Endodermal cell (in vitro differentiated cells): ENCODE measurements around the gene RUNX1. TPM values are rescaled to one million over a fixed set of nuclear protein-coding genes. Genes with fewer than 3 reads are reported as not detected.

Experiments
- DNase-seq: peaks from one replicate; pipeline ENCODE4 v3.0.0-alpha.2; 2017
- H3K27ac ChIP-seq: 2 replicates; pipeline ENCODE4 v1.5.1; 2013; ENCODE audit warnings: mild to moderate bottlenecking, low read depth, low read length, moderate library complexity
- H3K27me3 ChIP-seq: 2 replicates; pipeline ENCODE4 v1.6.1; 2013; ENCODE audit warnings: mild to moderate bottlenecking, low read length, moderate library complexity; ENCODE audit not compliant: insufficient read depth, control insufficient read depth, poor library complexity, severe bottlenecking
- H3K36me3 ChIP-seq: 2 replicates; pipeline ENCODE4 v1.7.0; 2013; ENCODE audit warnings: mild to moderate bottlenecking, low read length, moderate library complexity; ENCODE audit not compliant: control insufficient read depth, insufficient read depth
- H3K4me1 ChIP-seq: one replicate; pipeline ENCODE4 v1.7.0; 2013; ENCODE audit warnings: low read length; ENCODE audit not compliant: control insufficient read depth, insufficient read depth
- H3K4me3 ChIP-seq: 2 replicates; pipeline ENCODE4 v1.5.1; 2013; ENCODE audit warnings: mild to moderate bottlenecking, low read length, moderate library complexity
- H3K9ac ChIP-seq: 2 replicates; pipeline ENCODE4 v1.6.1; 2013; ENCODE audit warnings: mild to moderate bottlenecking, low read length, moderate library complexity; ENCODE audit not compliant: poor library complexity, severe bottlenecking; ENCODE audit errors: extremely low read depth
- H3K9me3 ChIP-seq: 2 replicates; pipeline ENCODE4 v1.6.1; 2013; ENCODE audit warnings: mild to moderate bottlenecking, low read length, moderate library complexity; ENCODE audit not compliant: control insufficient read depth
- H3K27ac Mint-ChIP-seq: 2 replicates; pipeline ENCODE4 v1.8.0; 2020; ENCODE audit warnings: mixed read lengths
- H3K27me3 Mint-ChIP-seq: 2 replicates; pipeline ENCODE4 v1.8.0; 2021; ENCODE audit warnings: mild to moderate bottlenecking, mixed read lengths; ENCODE audit not compliant: insufficient read depth
- H3K36me3 Mint-ChIP-seq: 2 replicates; pipeline ENCODE4 v1.8.0; 2020; ENCODE audit warnings: low read depth, mixed read lengths
- H3K4me1 Mint-ChIP-seq: 2 replicates; pipeline ENCODE4 v1.8.0; 2020; ENCODE audit warnings: mixed read lengths
- H3K4me3 Mint-ChIP-seq: 2 replicates; pipeline ENCODE4 v1.8.0; 2020; ENCODE audit warnings: mild to moderate bottlenecking, moderate library complexity, mixed read lengths
- H3K9me3 Mint-ChIP-seq: 2 replicates; pipeline ENCODE4 v1.8.0; 2020; ENCODE audit warnings: mild to moderate bottlenecking, mixed read lengths
- CTCF ChIP-seq: fragments of 200-600 bp; sonication (generic); conservative IDR thresholded peaks from 2 replicates; pipeline ENCODE4 v1.5.0; 2021; ENCODE audit warnings: antibody characterized with exemption, mild to moderate bottlenecking
- WGBS, 2 experiments: methylation state at CpG; one replicate each; pipeline versions ENCODE4 v1.1.5 to v1.1.7; 2013; ENCODE audit warnings: missing lambda C conversion rate in 2 of 2, mixed read lengths in 1 of 2; ENCODE audit not compliant: insufficient coverage in 1 of 2, insufficient read length in 1 of 2; 5-methylcytosine and 5-hydroxymethylcytosine counted together
- total RNA-seq, 2 donors: library from RNA; stranded (reverse); fragmentation: NEBNext Ultra II Directional in 1 of 2; extraction: Animal tissue kit (Norgen Biotek cat#: 25700) in 1 of 2; gene quantifications; 2 replicates in 1 of 2; 3 replicates in 1 of 2; pipeline ENCODE4 v1.2.1, GENCODE V29; 2021

Gene RUNX1
- total RNA-seq, 2 donors from 2014 or later: 0.31 to 2.8 TPM

GRCh38 chr21:34905218-34905537 is 143.9 kb downstream of the RUNX1 start:
- Histone ChIP-seq H3K4me1 (peaks cover 28% of the 10 kb centered on the region), H3K4me3 (no peak overlapping the region), H3K27me3 (no peaks in the 10 kb centered on the region), H3K9me3 (no peaks in the 10 kb centered on the region), H3K9ac (no peak overlapping the region), H3K36me3 (no peaks in the 10 kb centered on the region), H3K27ac (no peak overlapping the region)
- Mint-ChIP-seq H3K27me3 (no peaks in the 10 kb centered on the region), H3K4me3 (no peak overlapping the region), H3K27ac (no peak overlapping the region), H3K9me3 (no peaks in the 10 kb centered on the region), H3K36me3 (no peaks in the 10 kb centered on the region), H3K4me1 (peaks cover 58% of the 10 kb centered on the region)
- DNase-seq: no peak
- TF ChIP-seq CTCF: no peak
- WGBS, 2 experiments: 83 to 91% methylated on average over 1 of the region's 4 CpGs

- Mint-ChIP-seq H3K27me3 (no peaks in the 10 kb centered on the region), H3K36me3 (no peaks in the 10 kb centered on the region), H3K4me1 (peaks cover 53% of the 10 kb centered on the region), H3K9me3 (no peaks in the 10 kb centered on the region), H3K4me3 (no peak overlapping the region), H3K27ac (no peak overlapping the region)
- H3K4me3 ChIP-seq: no peak overlapping the region
- H3K36me3 ChIP-seq: no peaks in the 10 kb centered on the region
- peaks cover 28% of the 10 kb centered on the region for H3K4me1 ChIP-seq
- WGBS, 2 experiments: 93 to 94% methylated on average over 3 to 8 of the region's 8 CpGs
- TF ChIP-seq CTCF: no peak
- no peak overlapping the region for H3K9ac ChIP-seq
- H3K9me3 ChIP-seq: no peaks in the 10 kb centered on the region
- DNase-seq: no peak
- no peaks in the 10 kb centered on the region for H3K27me3 ChIP-seq
- no peak overlapping the region for H3K27ac ChIP-seq
Measured at GRCh38 chr21:34904526-34905217, 144.4 kb downstream of the RUNX1 start.

GRCh38 chr21:34900376-34900775 is 148.7 kb downstream of the RUNX1 start:
- no peak for DNase-seq
- no peak overlapping the region for H3K9ac ChIP-seq
- Mint-ChIP-seq H3K9me3 (peaks cover 23% of the 10 kb centered on the region), H3K4me1 (peaks cover 12% of the 10 kb centered on the region), H3K27ac (no peak overlapping the region), H3K4me3 (no peak overlapping the region), H3K36me3 (peaks cover 3% of the 10 kb centered on the region), H3K27me3 (peaks cover 16% of the 10 kb centered on the region)
- no peak overlapping the region for H3K27ac ChIP-seq
- peaks cover 4% of the 10 kb centered on the region for H3K4me1 ChIP-seq
- H3K4me3 ChIP-seq: no peak overlapping the region
- H3K36me3 ChIP-seq: no peaks in the 10 kb centered on the region
- WGBS, 2 experiments: 93 to 94% methylated on average over 2 of the region's 2 CpGs
- TF ChIP-seq CTCF: no peak
- H3K9me3 ChIP-seq: peaks cover 16% of the 10 kb centered on the region
- no peaks in the 10 kb centered on the region for H3K27me3 ChIP-seq
